Measurements from ENCODE around the gene ANKMY1.

The ANKMY1 gene

GRCh38 chr2:240477916-240478315 is 79.9 kb downstream of the ANKMY1 start:
- no peak for DNase-seq (ENCODE audit: low read depth)
- no peak overlapping the region for H3K4me3 ChIP-seq (ENCODE audit: low read depth, low read length)
- no peak for TF ChIP-seq CTCF (IDR thresholded peaks at IDR 0.05; ENCODE audit: control insufficient read depth, extremely low read depth, insufficient read depth)

GRCh38 chr2:240473211-240473610 is 84.6 kb downstream of the ANKMY1 start:
- no peak for TF ChIP-seq CTCF (IDR thresholded peaks at IDR 0.05; ENCODE audit: control insufficient read depth, extremely low read depth, insufficient read depth)
- H3K4me3 ChIP-seq (ENCODE audit: low read depth, low read length), result no peak overlapping the region
- DNase-seq (ENCODE audit: low read depth), result no peak

- no peak overlapping the region for H3K4me3 ChIP-seq (ENCODE audit: low read depth, low read length)
- no peak for TF ChIP-seq CTCF (IDR thresholded peaks at IDR 0.05; ENCODE audit: control insufficient read depth, extremely low read depth, insufficient read depth)
- DNase-seq (ENCODE audit: low read depth), result no peak
Observed at GRCh38 chr2:240472078-240472790, 85.6 kb downstream of the ANKMY1 start.

GRCh38 chr2:240469740-240470139 is 88.0 kb downstream of the ANKMY1 start:
- no peak for DNase-seq (ENCODE audit: low read depth)
- TF ChIP-seq CTCF (IDR thresholded peaks at IDR 0.05; ENCODE audit: control insufficient read depth, extremely low read depth, insufficient read depth), result no peak
- no peak overlapping the region for H3K4me3 ChIP-seq (ENCODE audit: low read depth, low read length)

- no peak for TF ChIP-seq CTCF (IDR thresholded peaks at IDR 0.05; ENCODE audit: control insufficient read depth, extremely low read depth, insufficient read depth)
- no peak overlapping the region for H3K4me3 ChIP-seq (ENCODE audit: low read depth, low read length)
- no peak for DNase-seq (ENCODE audit: low read depth)
Observed at GRCh38 chr2:240469239-240469636, 88.5 kb downstream of the ANKMY1 start.

- no peak for DNase-seq (ENCODE audit: low read depth)
- no peak overlapping the region for H3K4me3 ChIP-seq (ENCODE audit: low read depth, low read length)
- no peak for TF ChIP-seq CTCF (IDR thresholded peaks at IDR 0.05; ENCODE audit: control insufficient read depth, extremely low read depth, insufficient read depth)
Observed at GRCh38 chr2:240468303-240469238, 89.2 kb downstream of the ANKMY1 start.
